IMR-90 (cell line): Measurements from ENCODE around the gene OR2C1.

Experiments
- CEBPB ChIP-seq: IDR thresholded peaks from 2 replicates; pipeline ENCODE4 v1.6.1; 2012; ENCODE audit warnings: low read depth, low read length, improper control_type of control experiment
- CHD1 ChIP-seq: IDR thresholded peaks from 2 replicates; pipeline ENCODE4 v1.6.1; 2012; ENCODE audit warnings: low read depth, low read length, improper control_type of control experiment
- CTCF ChIP-seq: conservative IDR thresholded peaks from 2 replicates; pipeline ENCODE4 v1.5.1; 2012; ENCODE audit warnings: mild to moderate bottlenecking, low read depth, low read length, improper control_type of control experiment
- ELK1 ChIP-seq: fragments of 150-350 bp; IDR thresholded peaks from 2 replicates; pipeline ENCODE4 v1.6.1; 2016; ENCODE audit warnings: low read depth, mild to moderate bottlenecking, low read length, moderate library complexity, borderline replicate concordance
- FOS ChIP-seq: fragments of 150-350 bp; IDR thresholded peaks from 2 replicates; pipeline ENCODE4 v1.6.1; 2016; ENCODE audit warnings: low read depth, low read length
- MAFK ChIP-seq: IDR thresholded peaks from 2 replicates; pipeline ENCODE4 v1.6.1; 2012; ENCODE audit warnings: low read depth, low read length, improper control_type of control experiment
- MAZ ChIP-seq: IDR thresholded peaks from 2 replicates; pipeline ENCODE4 v1.6.1; 2012; ENCODE audit warnings: low read depth, mild to moderate bottlenecking, low read length, improper control_type of control experiment, moderate library complexity, borderline replicate concordance
- NFE2L2 ChIP-seq: fragments of 150-350 bp; IDR thresholded peaks from 2 replicates; pipeline ENCODE4 v1.6.1; 2016; ENCODE audit warnings: low read depth, mild to moderate bottlenecking, low read length
- POLR2A ChIP-seq: IDR thresholded peaks from 2 replicates; pipeline ENCODE4 v1.6.1; 2012; ENCODE audit warnings: mild to moderate bottlenecking, low read depth, low read length
- RAD21 ChIP-seq: IDR thresholded peaks from 2 replicates; pipeline ENCODE4 v1.6.1; 2012; ENCODE audit warnings: low read length, improper control_type of control experiment
- RCOR1 ChIP-seq: IDR thresholded peaks from 2 replicates; pipeline ENCODE4 v1.6.1; 2012; ENCODE audit warnings: mild to moderate bottlenecking, low read length, improper control_type of control experiment; ENCODE audit not compliant: insufficient replicate concordance
- RFX5 ChIP-seq: IDR thresholded peaks from 2 replicates; pipeline ENCODE4 v1.8.0; 2012; ENCODE audit warnings: low read depth, mild to moderate bottlenecking, low read length, moderate library complexity
- SMC3 ChIP-seq: fragments of 150-350 bp; IDR thresholded peaks from 2 replicates; pipeline ENCODE4 v1.6.1; 2016; ENCODE audit warnings: low read depth, mild to moderate bottlenecking, antibody characterized with exemption, low read length, moderate library complexity
- USF2 ChIP-seq: fragments of 150-350 bp; IDR thresholded peaks from 2 replicates; pipeline ENCODE4 v1.6.1; 2017; ENCODE audit warnings: mild to moderate bottlenecking, antibody characterized with exemption, low read length, low read depth

GRCh38 chr16:3383045-3383448, 27.4 kb downstream of the OR2C1 start:
- TF ChIP-seq CTCF (no peak), CEBPB (no peak), NFE2L2 (no peak), RCOR1 (no peak), POLR2A (no peak), CHD1 (no peak), ELK1 (no peak), MAFK (no peak), RFX5 (no peak), USF2 (no peak), FOS (no peak), SMC3 (no peak), RAD21 (no peak), MAZ (no peak)
